Measurements from ENCODE around the gene TPTE2. TPM values are rescaled to one million over a fixed set of nuclear protein-coding genes. Genes with fewer than 3 reads are reported as not detected.

The TPTE2 gene
- total and polyA plus RNA-seq, 10 of the 15 experiments (the other 5 are each of a cell fraction or from before 2014, with no cell fraction given), result 0.31 to 1.9 (median 1.2) TPM

DNA sequence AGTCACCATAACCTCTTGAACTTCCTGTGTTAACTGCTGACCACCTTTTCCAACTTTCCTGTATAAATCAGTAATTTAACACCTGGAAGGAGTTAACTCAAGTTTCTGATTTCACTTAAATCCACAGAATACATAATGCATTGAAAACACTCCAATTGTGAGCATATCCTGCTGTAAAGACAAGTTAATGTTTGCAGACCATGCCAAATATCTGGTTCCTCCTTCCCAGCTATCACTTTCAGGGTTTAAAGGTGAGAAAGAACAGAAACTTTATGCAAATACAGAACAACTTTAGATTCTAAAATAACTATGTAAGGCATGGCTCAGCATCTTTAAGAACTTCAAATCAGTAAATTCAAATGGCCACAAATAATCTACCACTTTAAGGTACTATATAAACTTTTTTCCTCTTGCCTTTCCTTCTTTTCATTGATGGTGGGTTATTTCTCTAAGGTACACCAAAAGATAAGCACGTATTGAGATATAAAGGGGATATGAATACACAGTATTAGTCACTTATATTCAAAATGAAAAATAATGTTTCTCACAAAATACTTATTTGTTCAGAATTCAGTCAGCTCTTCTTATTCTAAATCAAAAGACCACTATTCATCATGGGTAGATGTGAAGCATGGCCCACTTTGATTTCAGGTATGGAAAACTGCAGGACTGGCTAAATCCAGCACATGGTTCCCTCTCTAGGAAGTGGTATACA lies 6.6 kb upstream of the TPTE2 start:
- H3K9me3 ChIP-seq (replicated peaks; ENCODE audit: control insufficient read depth, insufficient read depth, low read length), result no peaks in the 10 kb centered on the region
- DNase-seq (ENCODE audit: low read depth, low spot score), result peak; percentile 67
- WGBS (ENCODE audit: insufficient coverage, insufficient replicate concordance, low lambda C conversion rate, missing lambda C conversion rate), result 0% methylated on average over 1 of the region's 1 CpG
- SMC1A ChIA-PET (ENCODE audit: uncharacterized antibody, unreplicated experiment), result interaction anchor here (0.8 to 6.6 kb wide), 5 partner anchors 12 to 392 kb away, joined by 3 to 51 read pairs (median 4); no protein-coding TSS in a partner anchor
- peak; percentile 84 for FAIRE-seq
- intact Hi-C loops (cut with micrococcal nuclease; ENCODE audit: unreplicated experiment), result loop anchor here (2.0 kb wide), 1 partner anchor 35 kb away; no protein-coding TSS in a partner anchor
- no peaks in the 10 kb centered on the region for H3K36me3 ChIP-seq (ENCODE audit: control insufficient read depth in 2 of 2, insufficient read depth in 2 of 2, low read length in 1 of 2)
- POLR2A ChIA-PET, result interaction anchor here (1.4 kb wide), 1 partner anchor 65 kb away, joined by 6 read pairs; the partner anchor contains the start of gene MPHOSPH8
- CTCF ChIA-PET, result interaction anchor here (0.9 to 2.8 kb wide), 2 partner anchors 12 to 20 kb away, joined by 6 to 11 read pairs; no protein-coding TSS in a partner anchor
- in situ Hi-C loops (cut with MboI), result no loop called here
- RAD21 ChIA-PET (ENCODE audit: unreplicated experiment), result interaction anchor here (1.3 to 3.2 kb wide), 3 partner anchors 19 to 65 kb away, joined by 4 to 24 read pairs (median 11); partner anchors contain the start of gene MPHOSPH8
- no peaks in the 10 kb centered on the region for H3K79me2 ChIP-seq (ENCODE audit: control insufficient read depth, insufficient read depth, low read length)
- H3K27ac ChIP-seq (ENCODE audit: control insufficient read depth, insufficient read depth), result peak overlapping the region; percentile 86
- ATAC-seq, result peak; percentile 71
- BruUV-seq (replicated peaks), result TSS peak; percentile 71
- no peaks in the 10 kb centered on the region for H4K20me1 ChIP-seq (ENCODE audit: control insufficient read depth, insufficient read depth)
- no peak overlapping the region for H3K9ac ChIP-seq (ENCODE audit: control insufficient read depth, insufficient read depth, low read length)
- peak overlapping the region; percentile 61 for H3K4me2 ChIP-seq (ENCODE audit: control insufficient read depth, insufficient read depth)
- no peak overlapping the region; the same call in 1 of the 2 replicates for H2AFZ ChIP-seq (ENCODE audit: control insufficient read depth, low read depth, low read length)
- peaks cover 26% of the 10 kb centered on the region for H3K4me1 ChIP-seq (ENCODE audit: control insufficient read depth, insufficient read depth, low read length)
- H3K27me3 ChIP-seq (replicated peaks in 1 of 2; ENCODE audit: control insufficient read depth in 2 of 2, insufficient read depth in 2 of 2, low read length in 1 of 2), result no peaks in the 10 kb centered on the region
- H3K4me3 ChIP-seq, result peak overlapping the region; percentile 49; the same call in 1 of the 2 replicates
- TF ChIP-seq JUNB (IDR thresholded peaks at IDR 0.05) (peak; percentile 84), IKZF1 (conservative IDR thresholded peaks at IDR 0.05) (peak; percentile 65), CREB1 (IDR thresholded peaks at IDR 0.05; ENCODE audit: low read depth) (no peak), PAX8 (IDR thresholded peaks at IDR 0.05) (no peak), MEF2A (IDR thresholded peaks at IDR 0.05; ENCODE audit: insufficient read depth, low read depth, low read length) (0 out of 2 replicates have a peak, but pooled peaks have one; percentile 52), NFIC (IDR thresholded peaks at IDR 0.05; ENCODE audit: low read depth, low read length) (peak; percentile 70), SUPT20H (IDR thresholded peaks at IDR 0.05; ENCODE audit: borderline replicate concordance, control insufficient read depth, low read depth, low read length) (no peak), SP1 (IDR thresholded peaks at IDR 0.05; ENCODE audit: low read depth, low read length) (no peak), SREBF2 (IDR thresholded peaks at IDR 0.05; ENCODE audit: low read length) (no peak), DPF2 (IDR thresholded peaks at IDR 0.05) (0 out of 2 replicates have a peak, but pooled peaks have one; percentile 19), MYC (IDR thresholded peaks at IDR 0.05; ENCODE audit: insufficient read depth, insufficient read length, insufficient replicate concordance, low read length, severe bottlenecking) (no peak), SMARCA5 (IDR thresholded peaks at IDR 0.05) (no peak), RB1 (IDR thresholded peaks at IDR 0.05; ENCODE audit: borderline replicate concordance) (no peak), EP300 (IDR thresholded peaks at IDR 0.05; ENCODE audit: borderline replicate concordance in 1 of 2, control insufficient read depth in 1 of 2, low read depth in 2 of 2, low read length in 2 of 2) (peak in 1 of 2 experiments; percentile 61; a peak in 1 of 4 replicates), MTA2 (IDR thresholded peaks at IDR 0.05; ENCODE audit: low read depth) (peak; percentile 38; the same call in 1 of the 2 replicates), CBX5 (IDR thresholded peaks at IDR 0.05; ENCODE audit: low read depth) (0 out of 2 replicates have a peak, but pooled peaks have one; percentile 25), BRCA1 (IDR thresholded peaks at IDR 0.05; ENCODE audit: low read depth, low read length) (no peak), CHD4 (IDR thresholded peaks at IDR 0.05) (0 out of 2 replicates have a peak, but pooled peaks have one; percentile 71), ETV6 (conservative IDR thresholded peaks at IDR 0.05 in 1 of 2, IDR thresholded peaks at IDR 0.05 in 1 of 2; ENCODE audit: borderline replicate concordance in 1 of 2, low read depth in 1 of 2) (no peak; a peak in 1 of 4 replicates), IKZF2 (IDR thresholded peaks at IDR 0.05) (peak; percentile 76 to 78), EED (IDR thresholded peaks at IDR 0.05; ENCODE audit: low read depth) (0 out of 2 replicates have a peak, but pooled peaks have one; percentile 26)
- TF ChIP-seq, protein P1, sequence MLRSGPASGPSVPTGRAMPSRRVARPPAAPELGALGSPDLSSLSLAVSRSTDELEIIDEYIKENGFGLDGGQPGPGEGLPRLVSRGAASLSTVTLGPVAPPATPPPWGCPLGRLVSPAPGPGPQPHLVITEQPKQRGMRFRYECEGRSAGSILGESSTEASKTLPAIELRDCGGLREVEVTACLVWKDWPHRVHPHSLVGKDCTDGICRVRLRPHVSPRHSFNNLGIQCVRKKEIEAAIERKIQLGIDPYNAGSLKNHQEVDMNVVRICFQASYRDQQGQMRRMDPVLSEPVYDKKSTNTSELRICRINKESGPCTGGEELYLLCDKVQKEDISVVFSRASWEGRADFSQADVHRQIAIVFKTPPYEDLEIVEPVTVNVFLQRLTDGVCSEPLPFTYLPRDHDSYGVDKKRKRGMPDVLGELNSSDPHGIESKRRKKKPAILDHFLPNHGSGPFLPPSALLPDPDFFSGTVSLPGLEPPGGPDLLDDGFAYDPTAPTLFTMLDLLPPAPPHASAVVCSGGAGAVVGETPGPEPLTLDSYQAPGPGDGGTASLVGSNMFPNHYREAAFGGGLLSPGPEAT (IDR thresholded peaks at IDR 0.05; ENCODE audit: low read depth), result peak; percentile 54; the same call in 1 of the 2 replicates
- TF ChIP-seq, protein P2, sequence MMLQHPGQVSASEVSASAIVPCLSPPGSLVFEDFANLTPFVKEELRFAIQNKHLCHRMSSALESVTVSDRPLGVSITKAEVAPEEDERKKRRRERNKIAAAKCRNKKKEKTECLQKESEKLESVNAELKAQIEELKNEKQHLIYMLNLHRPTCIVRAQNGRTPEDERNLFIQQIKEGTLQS (IDR thresholded peaks at IDR 0.05; ENCODE audit: borderline replicate concordance, extremely low read depth, low read depth, low read length), result no peak
